ENCODE data around the gene CPEB4. TPM values are rescaled to one million over a fixed set of nuclear protein-coding genes. Genes with fewer than 3 reads are reported as not detected.

The CPEB4 gene
- total RNA-seq, 2 donors from 2014 or later = 13.3 to 15.6 TPM

GRCh38 chr5:174010365-174010764 is 122.2 kb downstream of the CPEB4 start:
- H3K4me1 Mint-ChIP-seq = no peaks in the 10 kb centered on the region
- no peak for ATAC-seq (replicated peaks)
- peaks cover 12% of the 10 kb centered on the region for H3K27me3 Mint-ChIP-seq

GRCh38 chr5:174011441-174011840 is 123.3 kb downstream of the CPEB4 start:
- H3K27me3 Mint-ChIP-seq = peaks cover 7% of the 10 kb centered on the region
- no peak for ATAC-seq (replicated peaks)
- no peaks in the 10 kb centered on the region for H3K4me1 Mint-ChIP-seq
- H3K27ac Mint-ChIP-seq = no peak overlapping the region
- no peaks in the 10 kb centered on the region for H3K36me3 Mint-ChIP-seq (ENCODE audit: low read depth)
- no peak overlapping the region for H3K4me3 Mint-ChIP-seq
- H3K9me3 Mint-ChIP-seq = no peaks in the 10 kb centered on the region

More at GRCh38 chr5:174010365-174010764, 122.2 kb downstream of the CPEB4 start:
- Mint-ChIP-seq H3K4me3 (no peak overlapping the region), H3K36me3 (ENCODE audit: low read depth) (no peaks in the 10 kb centered on the region), H3K27ac (no peak overlapping the region), H3K9me3 (no peaks in the 10 kb centered on the region)

Other genes with a start within 250 kb of the CPEB4 start
- gene C5orf47, start 100.8 kb downstream of the CPEB4 start, total RNA-seq = not detected
- gene NSG2, start 157.4 kb downstream of the CPEB4 start, total RNA-seq = not detected